K562 treated with DMSO at 1 percent for 12 hours (cell line): ENCODE data around the gene LCE3B. TPM values are rescaled to one million over a fixed set of nuclear protein-coding genes. Genes with fewer than 3 reads are reported as not detected.

Experiments
- total RNA-seq: library from RNA; unstranded; fragments of 300-600 nt; gene quantifications from 2 replicates; pipeline ENCODE4 v1.2.3, GENCODE V29; 2022; ENCODE audit not compliant: insufficient read depth

Gene LCE3B
- not detected in 2 replicates for total RNA-seq

DNA sequence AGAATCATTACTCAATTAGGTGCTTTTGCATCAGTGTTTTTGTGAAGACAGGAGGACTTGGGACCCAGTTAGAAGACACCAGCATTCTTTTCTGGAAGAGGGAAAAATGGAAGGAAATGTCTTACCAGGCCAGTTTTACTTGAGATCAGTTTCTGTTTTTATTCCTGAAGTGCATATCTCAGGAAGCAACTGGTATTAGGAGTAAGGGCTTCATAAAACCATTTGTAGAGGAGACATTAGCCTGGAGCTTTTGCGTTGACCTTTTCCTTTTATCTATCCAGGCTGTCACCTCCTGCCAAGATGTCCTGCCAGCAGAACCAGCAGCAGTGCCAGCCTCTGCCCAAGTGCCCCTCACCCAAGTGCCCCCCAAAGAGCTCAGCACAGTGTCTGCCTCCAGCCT, at the start of gene LCE3B:
Gene LCE3B, plus strand, starts transcription at position 301 of the 400 bp plus-strand sequence. Its CDS starts 0 bp downstream, at position 301.

DNA sequence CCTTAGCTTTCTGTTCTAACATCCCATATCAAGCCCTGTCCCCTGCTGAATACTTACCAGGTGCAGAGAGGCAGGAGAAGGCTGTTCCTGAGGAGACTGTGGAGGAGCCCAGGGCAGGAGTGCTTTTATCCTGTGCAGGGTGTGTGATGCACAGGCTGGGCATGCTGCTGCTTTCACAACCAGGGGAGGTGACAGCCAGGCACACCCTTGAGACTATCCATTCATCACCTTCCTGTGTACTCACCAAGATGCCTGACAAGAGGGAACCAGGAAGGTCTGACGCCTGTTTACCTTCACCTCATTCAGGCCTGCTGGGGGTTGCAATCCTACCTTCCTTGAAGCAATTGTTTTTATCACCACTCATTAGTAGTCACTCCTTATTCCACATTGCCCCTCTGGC, 46.9 kb upstream of the LCE3B start, which contains the start of gene LCE3E:
Gene LCE3E, minus strand, starts transcription at position 100 of the 400 bp plus-strand sequence. CDS start 572 bp downstream, outside the sequence.

DNA sequence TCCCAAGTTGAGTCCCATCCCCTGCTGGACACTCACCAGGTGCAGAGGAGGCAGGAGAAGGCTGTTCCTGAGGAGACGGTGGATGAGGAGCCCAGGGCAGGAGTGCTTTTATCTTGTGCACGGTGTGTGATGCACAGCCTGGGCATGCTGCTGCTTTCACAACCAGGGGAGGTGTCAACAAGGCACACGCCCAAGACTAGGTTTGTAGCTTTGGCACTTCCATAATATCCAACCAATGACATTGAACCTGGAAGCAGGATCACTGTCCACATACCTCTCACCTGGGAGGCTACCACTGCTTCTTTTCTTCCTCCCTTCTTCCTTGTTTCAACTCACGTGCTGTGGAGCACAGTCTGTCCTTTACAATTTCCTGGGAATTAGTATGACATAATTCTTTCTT, 33.2 kb upstream of the LCE3B start, which contains the start of gene LCE3D:
Gene LCE3D, minus strand, starts transcription at position 84 of the 400 bp plus-strand sequence. CDS start 580 bp downstream, outside the sequence.

GRCh38 chr1:152599934-152600333, 13.7 kb upstream of the LCE3B start, which contains the start of gene LCE3C:
TSS of gene LCE3C (plus strand) at chr1:152600234. CDS start at chr1:152600732, 498 bp downstream.

DNA sequence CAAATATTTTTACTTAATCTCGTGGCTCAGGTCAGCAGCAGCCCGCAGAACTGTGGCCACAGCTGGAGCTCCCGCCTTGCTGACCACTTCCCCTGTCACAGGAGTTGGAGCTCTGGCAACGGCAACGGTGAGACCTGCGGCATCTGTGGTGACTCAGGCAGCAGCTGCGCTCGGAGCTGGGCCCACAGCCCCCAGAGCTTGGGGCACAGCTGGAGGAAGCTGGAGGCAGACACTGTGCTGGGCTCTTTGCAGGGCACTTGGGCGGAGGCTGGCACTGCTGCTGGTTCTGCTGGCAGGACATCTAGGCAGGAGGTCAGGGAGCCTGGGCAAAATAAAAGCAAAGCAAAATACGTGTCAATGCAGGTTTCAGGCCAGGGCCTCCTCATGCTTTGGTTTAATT, 9.2 kb downstream of the LCE3B start, which contains the start of gene LCE3A:
Gene LCE3A, minus strand, starts transcription at position 301 of the 400 bp plus-strand sequence. Its CDS starts 0 bp downstream, at position 301.

GRCh38 chr1:152663098-152663497, 49.5 kb downstream of the LCE3B start, which contains the start of gene LCE2D:
TSS of gene LCE2D (plus strand) at chr1:152663380. CDS start at chr1:152664106, 726 bp downstream.

Other genes starting within 250 kb of the LCE3B start
- not detected in 2 replicates for gene CRNN, start 199.5 kb upstream of the LCE3B start, total RNA-seq
- not detected in 2 replicates for gene LCE5A, start 103.0 kb upstream of the LCE3B start, total RNA-seq
- gene CRCT1, start 99.3 kb upstream of the LCE3B start, total RNA-seq: not detected in 2 replicates
- not detected in 2 replicates for gene LCE3E, start 47.0 kb upstream of the LCE3B start, total RNA-seq
- not detected in 2 replicates for gene LCE3D, start 33.3 kb upstream of the LCE3B start, total RNA-seq
- gene LCE3C, start 13.6 kb upstream of the LCE3B start, total RNA-seq: not detected in 2 replicates
- gene LCE3A, start 9.3 kb downstream of the LCE3B start, total RNA-seq: not detected in 2 replicates
- not detected in 2 replicates for gene LCE2D, start 49.6 kb downstream of the LCE3B start, total RNA-seq
- not detected in 2 replicates for gene LCE2C, start 61.5 kb downstream of the LCE3B start, total RNA-seq
- gene LCE2B, start 72.3 kb downstream of the LCE3B start, total RNA-seq: not detected in 2 replicates
- not detected in 2 replicates for gene LCE2A, start 84.5 kb downstream of the LCE3B start, total RNA-seq
- not detected in 2 replicates for gene LCE4A, start 94.3 kb downstream of the LCE3B start, total RNA-seq
- gene KPRP, start 144.2 kb downstream of the LCE3B start, total RNA-seq: not detected in 2 replicates
- gene LCE1F, start 161.3 kb downstream of the LCE3B start, total RNA-seq: not detected in 2 replicates
- not detected in 2 replicates for gene LCE1E, start 172.4 kb downstream of the LCE3B start, total RNA-seq
- not detected in 2 replicates for gene LCE1D, start 182.9 kb downstream of the LCE3B start, total RNA-seq
- gene LCE1C, start 192.8 kb downstream of the LCE3B start, total RNA-seq: not detected in 2 replicates
- not detected in 2 replicates for gene LCE1B, start 198.2 kb downstream of the LCE3B start, total RNA-seq
- gene LCE1A, start 213.7 kb downstream of the LCE3B start, total RNA-seq: not detected in 2 replicates
- not detected in 2 replicates for gene LCE6A, start 229.0 kb downstream of the LCE3B start, total RNA-seq
- gene LCE7A, start 246.2 kb downstream of the LCE3B start, total RNA-seq: not detected in 2 replicates